HS-27A (cell line): ENCODE data around the gene ZNF888.
A peak's percentile ranks its signal among the peaks of the same experiment; 100 is the strongest.
"Not testable (repeated sequence)": the region's sequence is repeated elsewhere in the genome, so short reads cannot be mapped to it uniquely, and the experiment has no call there.

ENCODE experiments used
- DNase-seq: peaks from one replicate; pipeline ENCODE4 v3.0.0-alpha.2; 2012; ENCODE audit warnings: low read depth, missing footprints

ZNF888 gene

GRCh38 chr19:52872996-52873395 lies 50.2 kb downstream of the ZNF888 start:
- not testable (repeated sequence) for DNase-seq

- DNase-seq = no peak
Measured at GRCh38 chr19:52871466-52871865, 51.8 kb downstream of the ZNF888 start.

GRCh38 chr19:52868031-52868430 lies 55.2 kb downstream of the ZNF888 start:
- not testable (repeated sequence) for DNase-seq

- peak; percentile 26 for DNase-seq
Measured at GRCh38 chr19:52857378-52858191, 65.6 kb downstream of the ZNF888 start, which contains the start of gene ZNF468. Gene ZNF468 (minus strand): TSS chr19:52857619. CDS start chr19:52854272, 3,347 bp downstream.

- not testable (repeated sequence) for DNase-seq
Measured at GRCh38 chr19:52856540-52857377, 66.5 kb downstream of the ZNF888 start.
